Astrocyte (in vitro differentiated cells and primary cell): Measurements from ENCODE around the gene ANKRD45. TPM values are rescaled to one million over a fixed set of nuclear protein-coding genes. Genes with fewer than 3 reads are reported as not detected.

ENCODE experiments used
- DNase-seq: peaks from one replicate; pipeline ENCODE4 v3.0.0-alpha.2; 2010; ENCODE audit warnings: low read depth
- FAIRE-seq: peaks from 2 replicates; lab custom pipeline; 2011; peaks lifted over from hg19 to GRCh38; lab: Jason Lieb, UNC
- H2AFZ ChIP-seq: 2 replicates; pipeline ENCODE4 v1.6.0; 2012; ENCODE audit warnings: low read depth, low read length, inconsistent platforms
- H3K27ac ChIP-seq: 2 replicates; pipeline ENCODE4 v1.5.1; 2011; ENCODE audit warnings: low read depth, low read length, inconsistent platforms
- H3K27me3 ChIP-seq: 2 replicates; pipeline ENCODE4 v1.6.0; 2011; ENCODE audit warnings: low read length, inconsistent platforms; ENCODE audit not compliant: insufficient read depth
- H3K36me3 ChIP-seq: 2 replicates; pipeline ENCODE4 v1.5.1; 2011; ENCODE audit warnings: low read length, inconsistent platforms; ENCODE audit not compliant: insufficient read depth
- H3K4me1 ChIP-seq: 2 replicates; pipeline ENCODE4 v1.5.1; 2011; ENCODE audit warnings: low read length, inconsistent platforms; ENCODE audit not compliant: insufficient read depth
- H3K4me2 ChIP-seq: 2 replicates; pipeline ENCODE4 v1.6.0; 2012; ENCODE audit warnings: low read length, inconsistent platforms
- H3K4me3 ChIP-seq: 2 replicates; pipeline ENCODE4 v1.5.1; 2011; ENCODE audit warnings: low read depth, mild to moderate bottlenecking, low read length, inconsistent platforms; ENCODE audit not compliant: insufficient read depth
- H3K79me2 ChIP-seq: 2 replicates; pipeline ENCODE4 v1.6.0; 2012; ENCODE audit warnings: mild to moderate bottlenecking, low read length, inconsistent platforms; ENCODE audit not compliant: insufficient read depth
- H3K9ac ChIP-seq: 2 replicates; pipeline ENCODE4 v1.6.0; 2012; ENCODE audit warnings: mild to moderate bottlenecking, low read length, inconsistent platforms
- H3K9me3 ChIP-seq: 2 replicates; pipeline ENCODE4 v1.5.1; 2012; ENCODE audit warnings: low read depth, mild to moderate bottlenecking, low read length, inconsistent platforms; ENCODE audit not compliant: insufficient read depth
- H4K20me1 ChIP-seq: 2 replicates; pipeline ENCODE4 v1.6.0; 2012; ENCODE audit warnings: low read length, inconsistent platforms; ENCODE audit not compliant: insufficient read depth
- H3K27ac Mint-ChIP-seq: one replicate; pipeline ENCODE4 v1.8.0; 2021; ENCODE audit warnings: mild to moderate bottlenecking, mixed read lengths; ENCODE audit not compliant: unreplicated experiment
- H3K27me3 Mint-ChIP-seq: one replicate; pipeline ENCODE4 v1.8.0; 2021; ENCODE audit warnings: low read depth, mixed read lengths; ENCODE audit not compliant: unreplicated experiment
- H3K36me3 Mint-ChIP-seq: one replicate; pipeline ENCODE4 v1.8.0; 2021; ENCODE audit warnings: low read depth, mixed read lengths; ENCODE audit not compliant: unreplicated experiment
- H3K4me1 Mint-ChIP-seq: one replicate; pipeline ENCODE4 v1.8.0; 2021; ENCODE audit warnings: low read depth, mixed read lengths; ENCODE audit not compliant: unreplicated experiment
- H3K4me3 Mint-ChIP-seq: one replicate; pipeline ENCODE4 v1.8.0; 2021; ENCODE audit warnings: mild to moderate bottlenecking, moderate library complexity, mixed read lengths; ENCODE audit not compliant: unreplicated experiment
- H3K9me3 Mint-ChIP-seq: one replicate; pipeline ENCODE4 v1.8.0; 2021; ENCODE audit warnings: mild to moderate bottlenecking, mixed read lengths; ENCODE audit not compliant: unreplicated experiment
- CTCF ChIP-seq: IDR thresholded peaks from 2 replicates; pipeline ENCODE4 v1.5.1; 2011; ENCODE audit warnings: low read depth, mild to moderate bottlenecking, inconsistent platforms, low read length, moderate library complexity; ENCODE audit not compliant: insufficient read depth
- EZH2 ChIP-seq: IDR thresholded peaks from 2 replicates; pipeline ENCODE4 v1.6.1; 2012; ENCODE audit warnings: mild to moderate bottlenecking, low read length, inconsistent platforms; ENCODE audit not compliant: insufficient read depth
- total RNA-seq: library from RNA; stranded (reverse); gene quantifications from 2 replicates; pipeline ENCODE4 v1.2.1, GENCODE V29; 2021

Gene ANKRD45
- total RNA-seq, 1 donor from 2014 or later = 1.4 TPM

GRCh38 chr1:173562813-173563212 is 106.8 kb downstream of the ANKRD45 start:
- H3K27ac Mint-ChIP-seq = no peak overlapping the region
- Histone ChIP-seq H3K4me3 (no peak overlapping the region), H4K20me1 (no peaks in the 10 kb centered on the region), H3K27ac (no peak overlapping the region), H2AFZ (no peak overlapping the region), H3K27me3 (no peaks in the 10 kb centered on the region), H3K9ac (no peak overlapping the region), H3K79me2 (no peaks in the 10 kb centered on the region), H3K36me3 (no peaks in the 10 kb centered on the region), H3K9me3 (no peaks in the 10 kb centered on the region), H3K4me1 (no peaks in the 10 kb centered on the region), H3K4me2 (no peak overlapping the region)
- H3K36me3 Mint-ChIP-seq = no peaks in the 10 kb centered on the region
- no peaks in the 10 kb centered on the region for H3K27me3 Mint-ChIP-seq
- H3K4me1 Mint-ChIP-seq = no peaks in the 10 kb centered on the region
- TF ChIP-seq EZH2 = no peak
- no peak for TF ChIP-seq CTCF
- no peak for FAIRE-seq
- no peak overlapping the region for H3K4me3 Mint-ChIP-seq
- no peak for DNase-seq
- H3K9me3 Mint-ChIP-seq = peaks cover 5% of the 10 kb centered on the region

GRCh38 chr1:173561263-173561662 is 108.4 kb downstream of the ANKRD45 start:
- H3K4me3 Mint-ChIP-seq = no peak overlapping the region

More at GRCh38 chr1:173561263-173561662, 108.4 kb downstream of the ANKRD45 start:
- H3K4me2 ChIP-seq = no peak overlapping the region
- H2AFZ ChIP-seq = no peak overlapping the region
- FAIRE-seq = no peak
- Mint-ChIP-seq H3K36me3 (no peaks in the 10 kb centered on the region), H3K4me1 (no peaks in the 10 kb centered on the region), H3K9me3 (no peaks in the 10 kb centered on the region), H3K27me3 (no peaks in the 10 kb centered on the region), H3K27ac (no peak overlapping the region)
- no peaks in the 10 kb centered on the region for H3K9me3 ChIP-seq
- H3K4me1 ChIP-seq = no peaks in the 10 kb centered on the region
- no peak overlapping the region for H3K4me3 ChIP-seq
- DNase-seq = no peak
- H3K79me2 ChIP-seq = no peaks in the 10 kb centered on the region
- no peak overlapping the region for H3K9ac ChIP-seq
- no peak overlapping the region for H3K27ac ChIP-seq
- TF ChIP-seq EZH2 (no peak), CTCF (no peak)
- no peaks in the 10 kb centered on the region for H3K27me3 ChIP-seq
- no peaks in the 10 kb centered on the region for H3K36me3 ChIP-seq
- no peaks in the 10 kb centered on the region for H4K20me1 ChIP-seq
